Naive thymus-derived CD4-positive, alpha-beta T cell (primary cell): ENCODE measurements around the gene U2AF1. TPM values are rescaled to one million over a fixed set of nuclear protein-coding genes. Genes with fewer than 3 reads are reported as not detected.
"Not testable (repeated sequence)": the region's sequence is repeated elsewhere in the genome, so short reads cannot be mapped to it uniquely, and the experiment has no call there.

Experiments
- ATAC-seq: fragments of 150-1000 bp; cut with Tn5 transposase; 2 replicates; pipeline ENCODE4 v1.10.0; 2021; ENCODE audit warnings: mild to moderate bottlenecking, moderate library complexity
- CTCF ChIA-PET: fragments of 350-600 bp; sonication (Branson Sonifier 250); formaldehyde crosslinking; loops from one replicate; lab custom pipeline; 2021; ENCODE audit warnings: antibody characterized with exemption; lab: Charles Lee
- POLR2A ChIA-PET: fragments of 350-600 bp; sonication (Branson Sonifier 250); formaldehyde crosslinking; loops from one replicate; lab custom pipeline; 2021; ENCODE audit warnings: antibody characterized with exemption, inconsistent platforms; lab: Charles Lee
- DNase-seq, 9 donors: peaks; one replicate each; pipeline versions ENCODE4 v3.0.0 to v3.0.0-alpha.2; 2020 to 2022; ENCODE audit warnings: mixed read lengths in 1 of 9
- H3K27ac ChIP-seq: one replicate; pipeline ENCODE4 v1.7.0; 2013; ENCODE audit warnings: mild to moderate bottlenecking, low read depth, low read length, moderate library complexity
- H3K27me3 ChIP-seq, 2 donors: one replicate each; pipeline ENCODE4 v1.7.0; 2013; ENCODE audit warnings: low read length in 2 of 2, mild to moderate bottlenecking in 2 of 2, moderate library complexity in 2 of 2; ENCODE audit not compliant: control insufficient read depth in 2 of 2, insufficient read depth in 2 of 2
- H3K36me3 ChIP-seq, 3 experiments: 1 replicate in 2 of 3; 2 replicates in 1 of 3; pipeline ENCODE4 v1.7.0; 2013; ENCODE audit warnings: low read length in 3 of 3, mild to moderate bottlenecking in 3 of 3, moderate library complexity in 1 of 3; ENCODE audit not compliant: insufficient read depth in 3 of 3, control insufficient read depth in 2 of 3
- H3K4me1 ChIP-seq, 2 donors: one replicate each; pipeline ENCODE4 v1.7.0; 2013; ENCODE audit warnings: low read length in 2 of 2, mild to moderate bottlenecking in 2 of 2, moderate library complexity in 1 of 2; ENCODE audit not compliant: control insufficient read depth in 2 of 2, insufficient read depth in 2 of 2
- H3K4me3 ChIP-seq: 2 replicates; pipeline ENCODE4 v1.7.0; 2013; ENCODE audit warnings: mild to moderate bottlenecking, low read length
- H3K9me3 ChIP-seq, 3 experiments: 1 replicate in 2 of 3; 2 replicates in 1 of 3; pipeline ENCODE4 v1.7.0; 2013; ENCODE audit warnings: low read length in 3 of 3; ENCODE audit not compliant: control insufficient read depth in 2 of 3
- H3K27ac Mint-ChIP-seq, 9 donors: one replicate each; pipeline ENCODE4 v1.8.0; 2020 to 2022; ENCODE audit warnings: mixed read lengths in 9 of 9, mild to moderate bottlenecking in 8 of 9, moderate library complexity in 5 of 9, inconsistent platforms in 2 of 9
- H3K27me3 Mint-ChIP-seq, 5 donors: one replicate each; pipeline ENCODE4 v1.8.0; 2021 to 2022; ENCODE audit warnings: mixed read lengths in 5 of 5, mild to moderate bottlenecking in 1 of 5
- H3K36me3 Mint-ChIP-seq, 5 donors: one replicate each; pipeline ENCODE4 v1.8.0; 2020 to 2022; ENCODE audit warnings: mixed read lengths in 5 of 5, mild to moderate bottlenecking in 3 of 5, inconsistent platforms in 1 of 5
- H3K4me1 Mint-ChIP-seq, 7 donors: one replicate each; pipeline ENCODE4 v1.8.0; 2020 to 2022; ENCODE audit warnings: mixed read lengths in 7 of 7, mild to moderate bottlenecking in 3 of 7, inconsistent platforms in 1 of 7
- H3K4me3 Mint-ChIP-seq, 10 donors: one replicate each; pipeline ENCODE4 v1.8.0; 2020 to 2022; ENCODE audit warnings: mild to moderate bottlenecking in 10 of 10, mixed read lengths in 10 of 10, moderate library complexity in 6 of 10, inconsistent platforms in 2 of 10
- H3K9me3 Mint-ChIP-seq, 11 donors: one replicate each; pipeline ENCODE4 v1.8.0; 2020 to 2022; ENCODE audit warnings: mixed read lengths in 11 of 11, mild to moderate bottlenecking in 4 of 11, inconsistent platforms in 1 of 11, moderate library complexity in 1 of 11
- intact Hi-C, 2 donors: fragments of 100-400 bp; cut with micrococcal nuclease; formaldehyde crosslinking; loops; one replicate each; pipeline ENCODE4 v1.15.1; 2023
- polyA plus RNA-seq, 2 donors: library from polyadenylated mRNA; unstranded; fragments of 300-500 nt; fragmentation: Illumina TruSeq; gene quantifications; one replicate each; pipeline ENCODE4 v1.2.3, GENCODE V29; 2021
- total RNA-seq, 6 experiments: library from RNA in 5 of 6; stranded (reverse) in 5 of 6; gene quantifications; 1 replicate in 5 of 6; 2 replicates in 1 of 6; pipeline ENCODE4 v1.2.3 and lab custom pipeline; 2021 to 2026

Gene U2AF1
- total and polyA plus RNA-seq, 7 experiments from 2014 or later: 7.5 to 134 (median 76.0) TPM

DNA sequence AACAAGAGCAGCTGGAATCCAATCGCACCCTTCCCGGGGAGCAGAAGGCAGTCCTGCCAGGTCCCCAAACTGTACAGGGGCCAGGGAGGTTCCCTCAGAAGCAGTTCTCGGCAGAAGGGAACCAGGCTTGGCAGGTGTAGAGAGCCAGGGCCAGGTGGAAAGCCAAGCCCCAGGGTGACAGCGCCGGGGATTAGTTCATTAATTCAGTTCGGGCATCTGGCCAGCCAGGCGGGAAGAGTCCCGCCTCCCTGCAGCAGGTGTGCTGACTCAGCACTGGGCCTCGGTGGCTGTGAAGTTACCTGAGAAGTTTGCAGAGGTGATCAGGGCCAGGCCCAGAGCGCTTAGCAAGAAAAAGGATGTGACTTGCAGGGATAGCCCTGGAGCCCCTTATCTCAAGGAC, 37.7 kb downstream of the U2AF1 start:
- ATAC-seq, H3K4me1 Mint-ChIP-seq, CTCF ChIA-PET, H3K36me3 Mint-ChIP-seq, H3K27ac ChIP-seq, DNase-seq, POLR2A ChIA-PET, H3K27ac Mint-ChIP-seq, H3K9me3 ChIP-seq, H3K36me3 ChIP-seq, H3K4me1 ChIP-seq, H3K9me3 Mint-ChIP-seq, intact Hi-C loops, H3K4me3 ChIP-seq, H3K27me3 Mint-ChIP-seq, H3K4me3 Mint-ChIP-seq, H3K27me3 ChIP-seq: not testable (repeated sequence)

DNA sequence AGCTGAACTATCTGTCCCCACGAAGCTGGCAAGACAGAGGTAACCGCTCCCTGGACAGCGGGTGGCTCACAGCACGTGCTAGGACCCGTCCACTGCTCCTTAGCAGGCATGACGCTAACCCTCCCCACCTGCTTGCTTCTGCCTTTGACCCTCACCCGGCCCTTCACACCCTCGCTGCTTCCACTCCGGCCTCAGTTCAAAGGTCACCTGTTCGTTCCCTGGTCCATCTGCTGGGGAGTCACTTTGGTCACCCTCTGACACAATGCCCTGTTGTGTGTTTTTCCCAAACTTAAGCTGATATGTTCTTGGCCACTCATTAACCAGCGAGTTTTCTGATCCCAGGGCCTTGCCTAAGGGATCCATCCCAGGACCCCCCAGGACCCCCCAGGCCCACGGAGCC, 39.3 kb downstream of the U2AF1 start:
- H3K27ac Mint-ChIP-seq, H3K27me3 Mint-ChIP-seq, H3K36me3 Mint-ChIP-seq, ATAC-seq, DNase-seq, intact Hi-C loops, H3K9me3 Mint-ChIP-seq, H3K36me3 ChIP-seq, H3K4me1 ChIP-seq, H3K4me3 Mint-ChIP-seq, CTCF ChIA-PET, H3K4me1 Mint-ChIP-seq, H3K27ac ChIP-seq, POLR2A ChIA-PET, H3K4me3 ChIP-seq, H3K27me3 ChIP-seq, H3K9me3 ChIP-seq: not testable (repeated sequence)

DNA sequence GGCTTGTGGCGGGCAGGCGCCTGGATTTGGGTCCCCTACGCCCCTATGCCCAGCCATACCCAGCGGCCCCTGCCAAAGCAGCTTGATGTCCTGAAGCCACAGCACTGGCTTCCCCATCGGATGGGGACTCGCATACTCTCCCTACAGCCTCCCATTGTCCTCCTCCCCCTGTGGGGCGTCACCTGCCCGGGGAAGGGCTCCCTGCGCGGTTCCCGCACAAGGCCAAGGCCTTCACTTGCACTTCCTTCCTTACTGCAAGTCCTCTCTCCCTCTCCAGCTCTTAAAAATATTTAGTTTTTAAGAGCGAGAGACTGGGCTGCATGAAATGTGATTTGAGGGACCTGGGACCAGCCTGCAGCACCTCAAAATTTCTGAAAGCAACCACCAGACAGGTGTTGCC, 40.7 kb downstream of the U2AF1 start:
- CTCF ChIA-PET, H3K36me3 Mint-ChIP-seq, DNase-seq, H3K27me3 Mint-ChIP-seq, H3K4me3 ChIP-seq, POLR2A ChIA-PET, H3K4me1 ChIP-seq, H3K36me3 ChIP-seq, intact Hi-C loops, H3K27me3 ChIP-seq, H3K9me3 Mint-ChIP-seq, H3K4me1 Mint-ChIP-seq, H3K27ac ChIP-seq, H3K4me3 Mint-ChIP-seq, H3K27ac Mint-ChIP-seq, H3K9me3 ChIP-seq, ATAC-seq: not testable (repeated sequence)

DNA sequence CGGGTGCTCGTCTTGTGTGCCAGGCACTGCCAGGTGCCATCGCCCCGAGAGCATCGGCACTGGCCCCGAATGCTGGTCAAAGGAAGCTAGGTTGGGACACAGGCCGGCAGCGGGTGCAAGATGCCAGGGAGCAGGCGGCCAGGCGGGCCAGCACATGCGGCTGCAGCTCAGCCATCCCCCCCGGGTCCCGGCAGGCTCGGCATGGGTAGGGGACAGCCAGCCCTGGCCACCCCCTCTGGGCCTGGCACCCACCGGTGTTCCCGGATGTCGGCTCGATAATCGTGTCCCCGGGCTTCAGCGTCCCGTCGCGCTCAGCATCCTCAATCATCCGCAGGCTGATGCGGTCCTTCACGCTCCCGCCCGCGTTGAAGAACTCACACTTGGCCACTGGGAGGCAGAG, 41.4 kb downstream of the U2AF1 start:
- H3K4me1 ChIP-seq, intact Hi-C loops, CTCF ChIA-PET, H3K9me3 ChIP-seq, POLR2A ChIA-PET, H3K4me1 Mint-ChIP-seq, H3K36me3 ChIP-seq, H3K36me3 Mint-ChIP-seq, H3K4me3 ChIP-seq, DNase-seq, H3K27me3 Mint-ChIP-seq, H3K27ac Mint-ChIP-seq, H3K9me3 Mint-ChIP-seq, H3K27ac ChIP-seq, H3K27me3 ChIP-seq, ATAC-seq, H3K4me3 Mint-ChIP-seq: not testable (repeated sequence)

DNA sequence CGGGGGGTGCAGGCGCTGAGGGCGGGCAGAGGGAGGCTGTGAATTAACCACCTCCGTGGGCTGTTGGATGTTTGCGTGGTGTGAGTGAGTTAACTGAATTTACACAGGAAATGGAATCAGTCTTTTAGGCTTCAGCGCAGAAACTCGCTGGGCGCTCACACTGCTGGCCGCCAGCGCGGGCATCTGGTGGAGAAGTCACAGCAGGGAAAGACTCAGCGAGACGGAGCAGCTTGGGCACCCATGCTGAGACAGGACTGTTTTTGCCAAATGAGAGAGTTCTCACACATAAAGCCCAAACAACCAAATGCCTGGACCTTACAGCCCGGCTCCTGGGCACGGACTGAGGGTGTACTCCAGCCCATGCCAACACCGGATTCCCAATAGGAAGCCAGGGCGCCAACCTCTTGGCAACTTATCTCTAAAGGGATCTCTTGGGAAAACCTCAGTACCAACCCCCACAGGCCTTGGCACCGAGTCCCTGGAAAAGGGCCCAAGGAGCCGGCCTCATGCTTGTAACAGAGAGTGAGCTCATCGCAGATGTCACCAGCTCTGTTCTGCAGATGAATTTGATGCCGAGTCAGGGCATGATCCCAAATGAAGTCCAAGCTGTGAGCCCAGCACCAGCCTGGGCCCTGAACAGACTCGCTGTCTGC, 43.0 kb downstream of the U2AF1 start:
- H3K9me3 Mint-ChIP-seq, H3K4me3 ChIP-seq, DNase-seq, ATAC-seq, H3K36me3 ChIP-seq, H3K36me3 Mint-ChIP-seq, H3K4me3 Mint-ChIP-seq, H3K27me3 ChIP-seq, H3K4me1 Mint-ChIP-seq, H3K9me3 ChIP-seq, H3K27ac ChIP-seq, H3K27ac Mint-ChIP-seq, intact Hi-C loops, H3K4me1 ChIP-seq, POLR2A ChIA-PET, H3K27me3 Mint-ChIP-seq, CTCF ChIA-PET: not testable (repeated sequence)

DNA sequence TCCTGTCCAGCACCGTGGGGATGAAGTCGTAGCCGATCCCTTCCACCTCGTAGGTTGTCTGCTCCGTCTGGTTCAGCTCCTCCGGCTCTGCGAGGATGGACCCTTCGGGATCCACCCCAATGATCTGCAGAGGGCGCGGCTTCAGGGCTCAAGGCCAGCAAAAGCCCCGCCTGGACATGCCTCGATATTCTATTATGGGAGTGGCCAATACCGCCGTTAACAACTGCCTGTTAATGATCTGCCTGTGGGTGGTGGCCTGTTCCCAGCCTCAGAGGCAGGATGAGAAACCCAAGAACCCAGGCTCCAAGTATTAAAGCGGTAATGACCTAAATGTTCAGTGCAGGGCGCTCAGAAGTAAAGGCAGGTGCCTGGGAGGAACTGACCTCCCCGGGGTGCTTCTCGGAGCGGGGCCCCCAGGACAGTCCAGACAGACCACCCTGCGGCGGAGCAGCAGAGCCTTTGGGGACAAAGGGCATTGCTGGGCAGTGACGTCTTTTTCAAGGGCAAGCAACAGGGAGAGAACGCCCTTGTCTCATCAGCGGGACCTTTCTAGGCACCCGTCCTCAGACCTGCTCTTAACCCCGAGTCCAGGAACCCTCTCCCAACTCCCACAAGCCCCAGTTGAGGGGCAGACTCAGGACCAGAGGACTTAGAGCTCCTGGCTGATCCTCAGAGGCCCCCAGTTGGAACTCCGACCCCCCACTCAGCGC, 44.3 kb downstream of the U2AF1 start:
- H3K9me3 ChIP-seq, ATAC-seq, DNase-seq, H3K36me3 ChIP-seq, H3K36me3 Mint-ChIP-seq, H3K4me3 ChIP-seq, H3K4me1 Mint-ChIP-seq, H3K4me3 Mint-ChIP-seq, POLR2A ChIA-PET, intact Hi-C loops, CTCF ChIA-PET, H3K27ac Mint-ChIP-seq, H3K4me1 ChIP-seq, H3K27me3 ChIP-seq, H3K9me3 Mint-ChIP-seq, H3K27ac ChIP-seq, H3K27me3 Mint-ChIP-seq: not testable (repeated sequence)

DNA sequence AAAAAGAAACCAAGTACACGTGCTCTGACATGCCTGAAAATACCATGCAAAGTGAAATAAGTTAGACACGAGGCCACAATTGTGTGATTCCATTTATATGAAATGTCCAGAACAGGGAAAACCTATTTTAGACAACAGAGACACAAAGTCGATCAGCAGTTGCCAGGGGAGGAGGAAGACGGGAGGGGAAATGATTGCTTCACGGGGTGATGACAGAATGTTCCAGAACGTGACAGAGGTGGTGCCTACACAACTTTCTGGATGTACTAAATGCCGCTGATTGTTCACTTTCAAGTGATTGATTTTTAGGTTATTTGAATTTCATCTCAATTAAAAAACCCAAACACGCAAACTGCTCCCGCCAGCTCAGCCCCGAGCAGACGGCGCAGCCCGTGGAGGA, 54.3 kb downstream of the U2AF1 start:
- H3K27ac ChIP-seq, H3K9me3 ChIP-seq, H3K4me3 ChIP-seq, H3K27ac Mint-ChIP-seq, ATAC-seq, intact Hi-C loops, H3K4me1 Mint-ChIP-seq, H3K27me3 ChIP-seq, H3K36me3 Mint-ChIP-seq, H3K4me3 Mint-ChIP-seq, H3K4me1 ChIP-seq, H3K9me3 Mint-ChIP-seq, POLR2A ChIA-PET, H3K36me3 ChIP-seq, CTCF ChIA-PET, DNase-seq, H3K27me3 Mint-ChIP-seq: not testable (repeated sequence)
